Measurements from ENCODE around the gene PRKAR1A.

DNA sequence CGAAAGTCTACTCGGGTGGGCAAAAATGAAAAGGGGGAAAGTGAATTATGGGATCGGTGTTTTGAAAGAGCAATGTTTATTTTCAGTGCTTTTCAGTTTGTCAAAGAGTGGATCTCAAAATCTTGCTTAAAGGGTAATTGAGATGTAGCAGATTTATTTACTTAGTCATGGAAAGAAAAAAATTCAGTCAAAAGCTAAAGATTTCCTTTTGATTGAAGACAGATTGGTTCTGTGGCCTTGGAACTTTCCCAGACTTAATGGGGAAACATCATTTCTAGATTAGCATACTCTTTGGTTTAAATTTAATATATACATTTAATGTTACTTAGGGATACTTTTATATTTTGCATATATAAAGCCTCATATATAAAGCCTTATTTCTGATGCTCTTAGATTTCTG, 20.6 kb downstream of the PRKAR1A start:
- TF ChIP-seq, protein P1, sequence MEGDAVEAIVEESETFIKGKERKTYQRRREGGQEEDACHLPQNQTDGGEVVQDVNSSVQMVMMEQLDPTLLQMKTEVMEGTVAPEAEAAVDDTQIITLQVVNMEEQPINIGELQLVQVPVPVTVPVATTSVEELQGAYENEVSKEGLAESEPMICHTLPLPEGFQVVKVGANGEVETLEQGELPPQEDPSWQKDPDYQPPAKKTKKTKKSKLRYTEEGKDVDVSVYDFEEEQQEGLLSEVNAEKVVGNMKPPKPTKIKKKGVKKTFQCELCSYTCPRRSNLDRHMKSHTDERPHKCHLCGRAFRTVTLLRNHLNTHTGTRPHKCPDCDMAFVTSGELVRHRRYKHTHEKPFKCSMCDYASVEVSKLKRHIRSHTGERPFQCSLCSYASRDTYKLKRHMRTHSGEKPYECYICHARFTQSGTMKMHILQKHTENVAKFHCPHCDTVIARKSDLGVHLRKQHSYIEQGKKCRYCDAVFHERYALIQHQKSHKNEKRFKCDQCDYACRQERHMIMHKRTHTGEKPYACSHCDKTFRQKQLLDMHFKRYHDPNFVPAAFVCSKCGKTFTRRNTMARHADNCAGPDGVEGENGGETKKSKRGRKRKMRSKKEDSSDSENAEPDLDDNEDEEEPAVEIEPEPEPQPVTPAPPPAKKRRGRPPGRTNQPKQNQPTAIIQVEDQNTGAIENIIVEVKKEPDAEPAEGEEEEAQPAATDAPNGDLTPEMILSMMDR (IDR thresholded peaks at IDR 0.05): no peak
- TF ChIP-seq POLR2A (IDR thresholded peaks at IDR 0.05): no peak
